ENCODE measurements around the gene ULK3. TPM values are rescaled to one million over a fixed set of nuclear protein-coding genes. Genes with fewer than 3 reads are reported as not detected.

ULK3 gene
- total and polyA plus RNA-seq, 2 donors (not counting 3 experiments of a cell fraction or from before 2014, with no cell fraction given) = 36.0 to 48.6 TPM

- ChIA-PET POLR2A (no interaction called here), CTCF (interaction anchor here (1.0 to 3.6 kb wide), 7 partner anchors 13 to 226 kb away, joined by 3 to 14 read pairs (median 6); no protein-coding TSS in a partner anchor)
- TF ChIP-seq POLR2AphosphoS5 (IDR thresholded peaks at IDR 0.05; ENCODE audit: insufficient read depth, low read depth, low read length) (no peak), CTCF (IDR thresholded peaks at IDR 0.05; ENCODE audit: extremely low read depth in 1 of 2, insufficient read depth in 1 of 2, low read depth in 1 of 2, low read length in 2 of 2) (no peak), JUN (IDR thresholded peaks at IDR 0.05; ENCODE audit: borderline replicate concordance, insufficient read depth, insufficient read length, low read depth) (no peak), POLR2A (IDR thresholded peaks at IDR 0.05; ENCODE audit: low read depth, low read length) (no peak), FOS (IDR thresholded peaks at IDR 0.05; ENCODE audit: borderline replicate concordance, insufficient read depth, low read length) (no peak), MYC (IDR thresholded peaks at IDR 0.05; ENCODE audit: low read depth, low read length) (no peak), GATA2 (IDR thresholded peaks at IDR 0.05; ENCODE audit: insufficient read depth, insufficient read length, low read depth, low read length) (no peak), EZH2 (IDR thresholded peaks at IDR 0.05; ENCODE audit: borderline replicate concordance, low read depth, low read length, severe bottlenecking) (no peak), MAX (IDR thresholded peaks at IDR 0.05; ENCODE audit: insufficient read depth, insufficient read length) (no peak)
- dilution Hi-C loops (cut with MboI; ENCODE audit: extremely low pct_ligation_motif_present, low sequenced_read_pairs) (no loop called here), intact Hi-C loops (cut with micrococcal nuclease) (no loop called here)
- no TSS peak for BruUV-seq (replicated peaks)
- H3K4me3 ChIP-seq (replicated peaks in 1 of 3; ENCODE audit: insufficient read depth in 1 of 3, low read depth in 1 of 3, low read length in 3 of 3) = no peak overlapping the region
- no peaks in the 10 kb centered on the region for H3K9me1 ChIP-seq (replicated peaks; ENCODE audit: control insufficient read depth, extremely low read depth, insufficient read depth, low read length)
- no peak for DNase-seq (ENCODE audit: low read depth, low spot score)
- no peak overlapping the region for H3K9ac ChIP-seq (replicated peaks; ENCODE audit: extremely low read depth, insufficient read depth, low read length)
- H3K27ac ChIP-seq (ENCODE audit: insufficient read depth, low read depth, low read length) = no peak overlapping the region
- peaks cover 11% of the 10 kb centered on the region for H3K79me2 ChIP-seq (ENCODE audit: control insufficient read depth, insufficient read depth, low read length)
- no peak overlapping the region for H2AFZ ChIP-seq (ENCODE audit: low read depth, low read length)
- H3K27me3 ChIP-seq (ENCODE audit: control insufficient read depth in 2 of 2, insufficient read depth in 2 of 2, low read length in 2 of 2) = no peaks in the 10 kb centered on the region
- H3K4me1 ChIP-seq (ENCODE audit: control insufficient read depth, extremely low read depth, insufficient read depth, low read length) = no peaks in the 10 kb centered on the region
- no peaks in the 10 kb centered on the region for H4K20me1 ChIP-seq (replicated peaks; ENCODE audit: control insufficient read depth, extremely low read depth, insufficient read depth, low read length)
- no peak overlapping the region for H3K4me2 ChIP-seq (ENCODE audit: insufficient read depth, low read length)
- H3K9me3 ChIP-seq (replicated peaks; ENCODE audit: control insufficient read depth, insufficient read depth, low read length) = no peaks in the 10 kb centered on the region
- FAIRE-seq = no peak
- H3K36me3 ChIP-seq (ENCODE audit: control insufficient read depth in 2 of 2, extremely low read depth in 1 of 2, insufficient read depth in 2 of 2, low read length in 2 of 2) = peaks cover 0 to 25% of the 10 kb centered on the region in 2 experiments
These were observed 14.2 kb upstream of the ULK3 start for GRCh38 chr15:74857082-74857655.

Data from endothelial cell of umbilical vein (primary cell).